A204.1 (cell line): Measurements from ENCODE around the gene KCNJ6.

Source experiments
- FAIRE-seq: peaks from 2 replicates; lab custom pipeline; 2012; peaks lifted over from hg19 to GRCh38; lab: Jason Lieb, UNC

Gene KCNJ6

GRCh38 chr21:37863842-37864241 is 52.4 kb downstream of the KCNJ6 start:
- no peak for FAIRE-seq

GRCh38 chr21:37862536-37862935 is 53.7 kb downstream of the KCNJ6 start:
- FAIRE-seq, result no peak

- no peak for FAIRE-seq
These were observed 54.7 kb downstream of the KCNJ6 start for GRCh38 chr21:37861561-37861960.

- FAIRE-seq, result no peak
These were observed 55.8 kb downstream of the KCNJ6 start for GRCh38 chr21:37860416-37860815.

GRCh38 chr21:37855647-37856625 is 60.3 kb downstream of the KCNJ6 start:
- FAIRE-seq, result no peak

DNA sequence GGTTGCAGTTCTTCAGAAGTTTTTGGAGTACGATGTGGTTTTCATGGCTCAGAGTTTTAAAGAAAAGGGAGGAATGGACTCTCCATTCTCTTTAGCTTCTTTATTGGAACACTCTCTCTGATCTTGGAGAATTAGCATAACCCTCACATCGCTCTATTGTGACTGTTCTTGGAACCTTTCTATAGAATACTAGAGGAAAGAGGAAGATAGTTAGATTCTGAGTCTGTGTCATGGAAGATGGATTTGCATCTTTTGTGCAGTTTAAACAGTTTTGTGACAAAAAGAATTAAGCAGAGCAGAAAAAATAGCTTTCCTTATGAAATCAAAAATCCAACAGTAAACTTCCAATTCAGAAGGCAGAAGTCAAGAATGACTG is 61.0 kb downstream of the KCNJ6 start:
- no peak for FAIRE-seq

GRCh38 chr21:37849506-37850102 is 66.7 kb downstream of the KCNJ6 start:
- no peak for FAIRE-seq

- FAIRE-seq, result no peak
These were observed 67.4 kb downstream of the KCNJ6 start for GRCh38 chr21:37848721-37849490.

- no peak for FAIRE-seq
These were observed 70.7 kb downstream of the KCNJ6 start for GRCh38 chr21:37845535-37845934.

GRCh38 chr21:37843191-37843590 is 73.1 kb downstream of the KCNJ6 start:
- FAIRE-seq, result no peak

DNA sequence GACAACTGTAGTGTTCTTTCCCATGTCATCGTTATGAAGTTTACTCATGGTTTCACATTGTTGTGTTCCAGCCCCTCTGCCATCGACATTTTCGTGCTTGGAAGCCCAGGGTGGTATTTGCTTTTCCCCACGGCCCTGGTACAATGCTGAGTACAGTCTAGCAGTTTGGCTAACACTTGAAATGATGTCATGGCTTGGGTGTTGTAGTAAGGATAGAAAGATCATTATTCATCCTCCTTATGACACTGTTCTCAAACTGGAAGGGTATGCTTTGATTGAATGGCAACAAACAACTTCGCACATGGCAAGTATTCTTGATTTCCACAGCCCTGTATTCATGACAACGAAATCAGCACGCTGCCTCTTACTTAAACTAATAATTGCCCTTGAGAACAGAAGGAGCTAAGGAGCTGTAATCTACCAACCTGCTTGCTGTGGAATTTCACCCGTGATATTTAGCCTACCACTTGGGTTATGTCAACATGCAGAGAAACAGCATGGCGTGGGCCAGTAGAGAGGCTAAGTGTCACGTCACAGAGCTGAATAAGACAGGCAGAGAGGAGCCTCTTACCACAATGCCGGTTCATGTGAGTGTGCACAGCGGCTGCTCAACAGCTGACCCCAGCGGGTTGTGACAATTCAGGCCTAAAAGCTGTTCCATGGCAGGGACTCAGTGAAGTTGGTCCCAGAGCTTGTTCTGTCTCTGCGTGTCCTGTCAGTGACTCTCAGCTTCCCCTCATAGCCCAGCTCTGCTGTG is 73.9 kb downstream of the KCNJ6 start:
- FAIRE-seq, result no peak

DNA sequence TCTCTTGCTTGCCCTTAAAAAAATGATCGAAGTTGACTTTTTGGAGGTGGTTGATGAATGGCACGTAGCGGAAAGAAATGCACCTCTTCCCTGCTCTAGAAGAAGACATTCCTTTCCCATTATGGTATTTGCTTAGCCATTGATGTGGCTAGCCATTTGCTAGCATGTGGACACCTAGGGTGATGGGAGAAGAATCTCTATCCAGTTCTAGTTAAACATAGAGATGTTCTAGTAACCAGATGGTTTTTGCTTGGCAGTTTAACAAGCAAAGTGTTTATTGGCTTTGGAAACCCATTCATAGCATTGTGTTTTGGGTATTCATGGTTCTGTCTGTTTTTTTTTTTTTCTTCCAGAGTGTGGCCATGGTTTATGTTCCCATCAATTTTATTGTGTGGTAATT is 78.9 kb downstream of the KCNJ6 start:
- no peak for FAIRE-seq

GRCh38 chr21:37835481-37835880 is 80.8 kb downstream of the KCNJ6 start:
- FAIRE-seq, result no peak

DNA sequence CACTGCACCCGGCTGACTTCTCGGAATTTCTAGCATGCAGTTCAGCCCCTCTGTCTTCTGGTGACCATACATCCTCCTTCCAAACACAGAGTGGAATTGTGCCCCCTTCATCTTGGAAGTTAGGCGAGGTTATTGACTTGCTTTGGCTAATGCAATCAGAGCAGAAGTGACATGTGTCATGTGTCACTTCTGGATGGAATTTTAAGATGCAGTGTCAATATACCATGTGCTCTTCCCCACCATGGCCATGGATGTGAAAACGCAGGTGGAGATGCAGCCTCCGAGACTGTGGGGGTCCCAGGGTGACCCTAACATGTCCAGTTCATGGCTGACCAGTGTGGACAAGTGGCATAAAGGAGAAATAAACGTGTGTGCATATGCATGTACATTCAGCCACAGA is 83.0 kb downstream of the KCNJ6 start:
- no peak for FAIRE-seq

DNA sequence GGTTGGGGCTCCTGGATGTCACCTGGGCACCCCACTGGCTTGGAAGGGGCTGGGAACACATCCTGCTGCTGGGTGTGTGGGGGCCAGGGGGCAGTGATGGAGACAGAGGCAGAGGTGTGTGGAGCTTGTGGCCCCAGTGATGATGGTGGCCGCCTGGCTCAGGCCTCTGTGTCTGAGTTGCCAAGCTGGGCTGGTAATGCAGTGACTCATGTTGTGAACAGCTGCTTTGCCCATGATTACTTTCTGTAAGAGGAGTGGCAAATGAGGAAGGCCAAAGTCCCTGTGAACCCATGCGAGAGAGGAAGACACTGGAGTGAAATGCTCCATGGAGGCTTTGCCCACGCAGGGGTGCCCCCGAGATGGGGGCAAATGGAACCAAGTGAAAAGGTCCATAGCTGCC is 86.8 kb downstream of the KCNJ6 start:
- no peak for FAIRE-seq

DNA sequence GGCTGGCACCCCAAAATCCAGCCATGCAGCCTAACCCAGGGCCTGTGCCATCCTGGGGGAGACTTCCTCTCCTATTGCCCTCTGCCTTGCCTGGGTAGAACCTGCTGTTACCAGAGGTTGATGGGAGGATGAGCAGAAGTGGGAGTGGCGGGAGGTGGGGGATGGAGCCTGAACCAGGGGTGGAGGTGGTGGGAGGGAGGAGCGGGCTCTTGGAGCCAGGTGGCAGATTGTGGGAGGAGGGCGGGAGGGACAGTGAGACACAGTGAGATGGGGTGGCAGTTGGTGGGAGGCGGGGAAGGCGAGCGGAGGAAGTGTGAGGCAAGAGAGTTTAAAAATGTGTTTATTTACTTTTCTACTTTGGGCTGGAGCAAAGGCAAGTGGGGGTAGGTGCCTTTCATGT is 87.3 kb downstream of the KCNJ6 start:
- no peak for FAIRE-seq

DNA sequence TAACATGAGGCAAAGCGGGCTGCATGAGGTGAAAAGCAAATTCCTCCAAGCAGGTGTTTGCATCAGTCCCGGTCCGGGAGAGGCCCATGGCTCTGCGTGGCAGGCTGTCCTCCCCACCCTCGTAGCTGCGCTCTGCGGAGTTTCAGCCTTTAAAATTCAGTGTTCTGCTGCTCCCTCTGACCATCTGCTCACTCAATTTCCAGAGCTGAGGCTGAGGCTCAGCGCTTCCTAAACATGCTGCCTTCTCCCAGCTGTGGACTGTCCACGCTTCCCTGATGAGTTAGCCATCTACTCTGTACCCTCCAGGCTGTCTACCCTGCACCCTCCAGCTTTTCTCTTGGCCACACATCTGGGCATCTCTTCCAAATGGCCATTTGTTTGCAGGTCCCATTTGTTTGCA is 87.7 kb downstream of the KCNJ6 start:
- no peak for FAIRE-seq

GRCh38 chr21:37827913-37828312 is 88.3 kb downstream of the KCNJ6 start:
- no peak for FAIRE-seq

DNA sequence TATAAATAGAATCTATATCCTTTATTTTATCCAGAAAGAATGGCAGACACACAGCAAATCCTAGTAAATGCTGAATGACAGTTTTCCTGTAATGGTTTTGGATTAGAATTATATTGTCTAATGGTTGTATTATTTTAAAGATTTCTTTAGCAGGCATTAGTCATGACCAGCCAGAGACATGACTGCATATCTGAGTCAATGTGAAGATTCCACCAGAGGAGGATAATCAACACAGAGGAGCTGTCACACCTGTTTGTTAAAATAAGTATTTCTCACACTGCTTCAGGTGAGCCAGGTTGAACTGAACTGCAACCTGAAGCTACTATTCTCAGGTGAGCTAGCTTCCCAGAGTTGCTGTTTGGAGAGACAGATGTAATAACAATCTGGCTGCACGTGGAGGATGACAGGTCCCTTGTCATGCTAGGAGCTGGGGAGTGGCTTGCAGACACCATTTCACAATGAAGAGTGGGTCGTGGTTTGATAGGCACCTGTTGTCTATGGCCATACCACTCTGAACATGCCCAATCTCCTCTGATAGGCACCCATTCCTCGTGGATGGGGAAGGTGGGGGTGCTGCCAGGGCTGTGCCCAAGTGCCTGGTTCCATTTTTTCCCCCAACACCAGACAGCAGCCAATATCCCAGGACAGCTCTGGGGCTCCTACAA is 94.3 kb downstream of the KCNJ6 start:
- FAIRE-seq, result no peak

- no peak for FAIRE-seq
These were observed 95.2 kb downstream of the KCNJ6 start for GRCh38 chr21:37821092-37821491.

DNA sequence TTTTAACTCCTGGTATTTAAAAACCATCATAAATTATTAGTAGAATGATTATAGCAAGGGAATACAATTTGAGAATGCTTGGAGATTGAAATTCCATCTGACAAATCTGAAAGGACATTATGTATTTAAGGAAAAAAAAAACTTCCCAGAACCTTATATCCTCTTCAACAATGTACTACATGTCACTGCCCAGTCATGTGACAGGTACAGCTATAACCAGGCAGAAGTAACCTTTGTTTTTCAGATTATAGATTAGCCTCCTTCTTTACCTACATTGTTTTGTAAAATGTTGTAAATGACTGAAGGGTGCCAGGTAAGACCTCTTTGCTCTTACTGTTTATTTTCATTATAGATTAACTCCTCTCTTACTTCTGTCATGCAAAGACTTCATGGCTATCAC is 96.9 kb downstream of the KCNJ6 start:
- FAIRE-seq, result no peak

DNA sequence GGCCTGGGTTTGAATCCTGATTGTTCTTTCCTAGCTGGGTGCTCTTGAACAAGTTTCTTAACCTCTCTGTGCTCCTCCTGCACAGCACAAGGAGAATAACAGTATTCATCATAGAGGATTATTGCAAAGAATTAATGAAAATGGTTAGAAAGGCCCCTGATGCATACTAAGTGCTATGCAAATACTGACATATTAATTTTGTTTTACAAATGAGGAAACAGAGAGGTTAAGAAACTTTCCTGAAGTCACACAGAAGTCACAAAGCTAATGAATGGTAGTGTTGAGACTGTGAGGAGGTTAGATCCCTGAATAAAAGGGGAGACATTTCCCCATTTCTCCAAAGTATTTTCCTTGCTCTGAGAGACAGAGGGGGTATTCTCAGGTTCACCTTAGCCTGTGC is 99.0 kb downstream of the KCNJ6 start:
- FAIRE-seq, result no peak
